SK-N-SH (cell line): ENCODE data around the gene OTOS. TPM values are rescaled to one million over a fixed set of nuclear protein-coding genes. Genes with fewer than 3 reads are reported as not detected.

Experiments used
- CTCF ChIA-PET: fragments of 300-600, 350-600 bp; formaldehyde crosslinking; extraction: SDS; loops from one replicate; lab custom pipeline; 2021; lab: Yijun Ruan, JAX
- POLR2A ChIA-PET: fragments of 350-600 bp; sonication (Branson Sonifier 250); formaldehyde crosslinking; extraction: SDS; loops from one replicate; lab custom pipeline; 2020; ENCODE audit warnings: antibody characterized with exemption, inconsistent platforms; lab: Yijun Ruan, JAX
- DNase-seq: peaks from one replicate; pipeline ENCODE4 v3.0.0; 2012
- H2AFZ ChIP-seq: fragments of 200-600 bp; sonication (generic); 2 replicates; pipeline ENCODE4 v1.8.1; 2016; ENCODE audit warnings: antibody characterized with exemption, mild to moderate bottlenecking, low read depth
- H3F3A ChIP-seq: fragments of 200-600 bp; sonication (generic); replicated peaks from 2 replicates; pipeline ENCODE3; 2016; ENCODE audit warnings: antibody characterized with exemption, mild to moderate bottlenecking; ENCODE audit not compliant: insufficient read depth
- H3K27ac ChIP-seq, 2 experiments: fragments of 200-500 bp in 1 of 2; fragments of 200-600 bp in 1 of 2; sonication (Bioruptor generic) in 1 of 2; sonication (generic), shearing (Covaris generic) in 1 of 2; 2 replicates each; pipeline versions ENCODE4 v1.5.1 to v1.6.1; 2014 to 2016; ENCODE audit warnings: low read depth in 2 of 2, inconsistent platforms in 1 of 2, low read length in 1 of 2, mild to moderate bottlenecking in 1 of 2, mixed read lengths in 1 of 2
- H3K27me3 ChIP-seq: fragments of 200-600 bp; sonication (generic), shearing (Covaris generic); 2 replicates; pipeline ENCODE4 v1.6.1; 2016; ENCODE audit warnings: mixed run types; ENCODE audit not compliant: insufficient read depth
- H3K36me3 ChIP-seq, 2 experiments: fragments of 200-500 bp in 1 of 2; fragments of 200-600 bp in 1 of 2; sonication (Bioruptor generic) in 1 of 2; sonication (generic) in 1 of 2; replicated peaks in 1 of 2; 2 replicates each; pipeline versions ENCODE3 to v1.5.1; 2014 to 2016; ENCODE audit warnings: low read length in 1 of 2, mild to moderate bottlenecking in 1 of 2; ENCODE audit not compliant: insufficient read depth in 2 of 2, control insufficient read depth in 1 of 2
- H3K4me1 ChIP-seq, 2 experiments: fragments of 200-500 bp in 1 of 2; fragments of 200-600 bp in 1 of 2; sonication (Bioruptor generic) in 1 of 2; sonication (generic), shearing (Covaris generic) in 1 of 2; 2 replicates each; pipeline versions ENCODE4 v1.5.1 to v1.6.1; 2014 to 2016; ENCODE audit warnings: low read depth in 1 of 2, low read length in 1 of 2, mixed run types in 1 of 2; ENCODE audit not compliant: insufficient read depth in 2 of 2, control insufficient read depth in 1 of 2
- H3K4me2 ChIP-seq: fragments of 200-600 bp; sonication (generic), shearing (Covaris generic); 2 replicates; pipeline ENCODE4 v1.6.1; 2017; ENCODE audit warnings: mixed run types
- H3K4me3 ChIP-seq, 2 experiments: fragments of 200-500 bp in 1 of 2; fragments of 200-600 bp in 1 of 2; sonication (Bioruptor generic) in 1 of 2; sonication (generic), shearing (Covaris generic) in 1 of 2; 2 replicates each; pipeline versions ENCODE4 v1.5.1 to v1.8.1; 2014 to 2016; ENCODE audit warnings: low read depth in 2 of 2, inconsistent platforms in 1 of 2, low read length in 1 of 2, mild to moderate bottlenecking in 1 of 2, mixed read lengths in 1 of 2, moderate library complexity in 1 of 2
- H3K79me2 ChIP-seq: fragments of 200-600 bp; sonication (generic); 2 replicates; pipeline ENCODE4 v1.8.1; 2017; ENCODE audit warnings: mild to moderate bottlenecking; ENCODE audit not compliant: insufficient read depth
- H3K9ac ChIP-seq: fragments of 200-600 bp; sonication (generic); 2 replicates; pipeline ENCODE4 v1.6.1; 2017; ENCODE audit warnings: mixed run types
- H3K9me2 ChIP-seq: fragments of 200-600 bp; sonication (generic); 2 replicates; pipeline ENCODE4 v1.6.1; 2017; ENCODE audit warnings: mixed run types
- H3K9me3 ChIP-seq: fragments of 200-600 bp; sonication (generic); 2 replicates; pipeline ENCODE4 v1.6.1; 2017; ENCODE audit warnings: mixed run types, mild to moderate bottlenecking, moderate library complexity
- H4K20me1 ChIP-seq: fragments of 200-600 bp; sonication (generic); 2 replicates; pipeline ENCODE4 v1.6.1; 2017; ENCODE audit warnings: mild to moderate bottlenecking, mixed run types; ENCODE audit not compliant: insufficient read depth
- CHD2 ChIP-seq: fragments of 150-350 bp; IDR thresholded peaks from 2 replicates; pipeline ENCODE4 v1.6.1; 2018; ENCODE audit warnings: low read length; ENCODE audit not compliant: partially characterized antibody
- EP300 ChIP-seq, 2 experiments: IDR thresholded peaks; 2 replicates each; pipeline versions ENCODE4 v1.4.0 to v1.6.1; 2012; ENCODE audit warnings: borderline replicate concordance in 1 of 2, low read depth in 1 of 2, low read length in 1 of 2
- POLR2AphosphoS5 ChIP-seq: IDR thresholded peaks from 2 replicates; pipeline ENCODE4 v1.6.1; 2012; ENCODE audit warnings: low read depth, low read length
- TAF1 ChIP-seq: IDR thresholded peaks from 2 replicates; pipeline ENCODE4 v1.6.1; 2012; ENCODE audit warnings: low read depth, mild to moderate bottlenecking, low read length, moderate library complexity, borderline replicate concordance
- WGBS: methylation state at CpG from one replicate; pipeline ENCODE4 v1.1.6; 2017; ENCODE audit warnings: low lambda C conversion rate; 5-methylcytosine and 5-hydroxymethylcytosine counted together
- polyA plus RNA-seq, 3 experiments: library from polyadenylated mRNA; depleted of rRNA; stranded (reverse); fragments of >200 nt; gene quantifications; 2 replicates each; pipeline ENCODE4 v1.2.3, GENCODE V29; 2012
- TF ChIP-seq, protein P1 (sequence below): fragments of 200-600 bp; sonication (generic); IDR thresholded peaks from 2 replicates; pipeline ENCODE4 v1.6.1; 2017; ENCODE audit warnings: antibody characterized with exemption, mild to moderate bottlenecking, moderate library complexity
- TF ChIP-seq, protein P2 (sequence below): IDR thresholded peaks from 2 replicates; pipeline ENCODE4 v1.4.0; 2012; ENCODE audit warnings: low read depth

OTOS gene
- polyA plus RNA-seq, 1 of the 3 experiments (the other 2 are of a cell fraction), result not detected

DNA sequence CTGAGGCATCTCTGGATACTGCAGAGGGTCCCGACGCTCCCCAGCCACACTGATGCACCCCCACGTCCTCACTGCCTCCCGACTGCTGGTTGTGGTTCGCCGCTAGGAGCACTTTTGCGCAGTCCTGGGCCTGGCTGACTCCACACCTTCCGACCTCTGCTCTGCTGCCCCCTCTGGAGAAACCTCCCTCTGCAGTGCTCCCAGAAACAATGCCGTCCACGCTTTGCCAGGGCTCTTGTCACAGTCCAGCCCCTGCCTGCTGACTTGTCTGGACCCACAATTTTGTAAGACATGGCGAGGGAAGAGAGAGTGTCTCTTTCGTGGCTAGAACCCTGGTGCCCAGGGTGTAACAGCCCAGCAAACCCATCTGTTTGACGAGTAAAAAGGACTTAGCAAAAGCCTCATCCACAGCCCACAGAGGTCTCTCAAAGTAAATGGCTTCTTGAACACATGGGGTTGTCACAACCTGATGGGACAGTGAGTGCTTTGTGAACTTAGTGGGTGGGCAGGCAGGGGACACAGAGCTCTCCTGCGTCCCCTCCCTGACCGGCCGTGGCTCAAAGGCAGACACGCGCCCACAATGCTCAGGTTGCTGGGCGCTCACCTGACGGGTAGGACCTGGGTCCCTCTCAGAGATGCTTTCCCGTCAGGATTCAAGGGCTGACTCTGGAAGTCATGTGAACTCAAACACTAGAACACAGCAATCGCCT is 8.4 kb downstream of the OTOS start:
- H3K4me3 ChIP-seq, result no peak overlapping the region
- DNase-seq, result no peak
- 98% methylated on average over 21 of the region's 22 CpGs for WGBS
- no peak overlapping the region for H2AFZ ChIP-seq
- peaks cover 10 to 65% of the 10 kb centered on the region in 2 experiments for H3K36me3 ChIP-seq
- POLR2A ChIA-PET, result no interaction called here
- H3K27me3 ChIP-seq, result no peaks in the 10 kb centered on the region
- no peaks in the 10 kb centered on the region for H3K9me2 ChIP-seq
- no peaks in the 10 kb centered on the region for H3F3A ChIP-seq
- peaks cover 12% of the 10 kb centered on the region for H4K20me1 ChIP-seq
- H3K9me3 ChIP-seq, result no peaks in the 10 kb centered on the region
- no peak for TF ChIP-seq POLR2AphosphoS5
- TF ChIP-seq, protein P1, sequence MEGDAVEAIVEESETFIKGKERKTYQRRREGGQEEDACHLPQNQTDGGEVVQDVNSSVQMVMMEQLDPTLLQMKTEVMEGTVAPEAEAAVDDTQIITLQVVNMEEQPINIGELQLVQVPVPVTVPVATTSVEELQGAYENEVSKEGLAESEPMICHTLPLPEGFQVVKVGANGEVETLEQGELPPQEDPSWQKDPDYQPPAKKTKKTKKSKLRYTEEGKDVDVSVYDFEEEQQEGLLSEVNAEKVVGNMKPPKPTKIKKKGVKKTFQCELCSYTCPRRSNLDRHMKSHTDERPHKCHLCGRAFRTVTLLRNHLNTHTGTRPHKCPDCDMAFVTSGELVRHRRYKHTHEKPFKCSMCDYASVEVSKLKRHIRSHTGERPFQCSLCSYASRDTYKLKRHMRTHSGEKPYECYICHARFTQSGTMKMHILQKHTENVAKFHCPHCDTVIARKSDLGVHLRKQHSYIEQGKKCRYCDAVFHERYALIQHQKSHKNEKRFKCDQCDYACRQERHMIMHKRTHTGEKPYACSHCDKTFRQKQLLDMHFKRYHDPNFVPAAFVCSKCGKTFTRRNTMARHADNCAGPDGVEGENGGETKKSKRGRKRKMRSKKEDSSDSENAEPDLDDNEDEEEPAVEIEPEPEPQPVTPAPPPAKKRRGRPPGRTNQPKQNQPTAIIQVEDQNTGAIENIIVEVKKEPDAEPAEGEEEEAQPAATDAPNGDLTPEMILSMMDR, result peak; percentile 24; the same call in 1 of the 2 replicates
- TF ChIP-seq, all 33 proteins: peak for 1
- Histone ChIP-seq H3K27ac (no peak overlapping the region), H3K4me1 (peaks cover 11 to 18% of the 10 kb centered on the region in 2 experiments; a peak in 2 of 4 replicates), H3K9ac (no peak overlapping the region), H3K79me2 (peaks cover 40% of the 10 kb centered on the region), H3K4me2 (no peak overlapping the region)
- CTCF ChIA-PET, result interaction anchor here (1.0 to 3.9 kb wide), 3 partner anchors 11 to 71 kb away, joined by 3 to 20 read pairs (median 6); no protein-coding TSS in a partner anchor

DNA sequence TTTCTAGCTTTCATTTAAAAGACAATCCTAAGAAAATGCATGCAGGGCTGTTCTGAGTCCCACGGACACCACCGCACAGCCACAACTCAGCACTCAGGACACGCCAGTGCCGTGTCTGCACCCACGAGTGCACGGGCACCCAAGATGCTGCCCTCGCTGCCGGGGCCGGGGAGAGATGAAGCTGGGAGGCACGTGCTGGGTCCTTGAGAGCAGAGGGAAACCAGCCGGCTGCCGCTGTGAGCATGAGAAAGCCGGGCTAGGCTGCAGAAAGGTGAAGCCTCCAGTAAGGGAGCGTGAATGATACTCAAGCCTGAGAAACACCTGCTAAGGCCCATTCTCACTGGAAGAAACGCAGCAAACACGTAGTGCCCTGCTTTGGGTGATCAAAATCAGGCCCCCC is 9.2 kb downstream of the OTOS start:
- DNase-seq, result no peak
- 95% methylated on average over 16 of the region's 16 CpGs for WGBS

More for the DNA sequence above, 9.2 kb downstream of the OTOS start:
- CTCF ChIA-PET, result no interaction called here
- H3K4me1 ChIP-seq, result peaks cover 11 to 14% of the 10 kb centered on the region in 2 experiments; a peak in 2 of 4 replicates
- H3K36me3 ChIP-seq, result peaks cover 10 to 69% of the 10 kb centered on the region in 2 experiments
- TF ChIP-seq CHD2 (no peak), TAF1 (no peak), EP300 (IDR thresholded peaks at IDR 0.05; ENCODE audit: borderline replicate concordance in 1 of 2, low read depth in 1 of 2, low read length in 1 of 2) (no peak)
- TF ChIP-seq, protein P2, sequence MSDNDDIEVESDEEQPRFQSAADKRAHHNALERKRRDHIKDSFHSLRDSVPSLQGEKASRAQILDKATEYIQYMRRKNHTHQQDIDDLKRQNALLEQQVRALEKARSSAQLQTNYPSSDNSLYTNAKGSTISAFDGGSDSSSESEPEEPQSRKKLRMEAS, result no peak
- TF ChIP-seq, protein P1, result no peak
- H4K20me1 ChIP-seq, result peaks cover 12% of the 10 kb centered on the region
- H3K9me3 ChIP-seq, result no peaks in the 10 kb centered on the region
- H3K9ac ChIP-seq, result no peak overlapping the region
- H3F3A ChIP-seq, result no peaks in the 10 kb centered on the region
- POLR2A ChIA-PET, result no interaction called here
- no peak overlapping the region for H2AFZ ChIP-seq
- no peak overlapping the region for H3K27ac ChIP-seq
- H3K9me2 ChIP-seq, result no peaks in the 10 kb centered on the region
- no peaks in the 10 kb centered on the region for H3K27me3 ChIP-seq
- peaks cover 35% of the 10 kb centered on the region for H3K79me2 ChIP-seq
- no peak overlapping the region for H3K4me2 ChIP-seq
- no peak overlapping the region for H3K4me3 ChIP-seq
